ENCODE measurements around the gene TCN1.

The TCN1 gene

DNA sequence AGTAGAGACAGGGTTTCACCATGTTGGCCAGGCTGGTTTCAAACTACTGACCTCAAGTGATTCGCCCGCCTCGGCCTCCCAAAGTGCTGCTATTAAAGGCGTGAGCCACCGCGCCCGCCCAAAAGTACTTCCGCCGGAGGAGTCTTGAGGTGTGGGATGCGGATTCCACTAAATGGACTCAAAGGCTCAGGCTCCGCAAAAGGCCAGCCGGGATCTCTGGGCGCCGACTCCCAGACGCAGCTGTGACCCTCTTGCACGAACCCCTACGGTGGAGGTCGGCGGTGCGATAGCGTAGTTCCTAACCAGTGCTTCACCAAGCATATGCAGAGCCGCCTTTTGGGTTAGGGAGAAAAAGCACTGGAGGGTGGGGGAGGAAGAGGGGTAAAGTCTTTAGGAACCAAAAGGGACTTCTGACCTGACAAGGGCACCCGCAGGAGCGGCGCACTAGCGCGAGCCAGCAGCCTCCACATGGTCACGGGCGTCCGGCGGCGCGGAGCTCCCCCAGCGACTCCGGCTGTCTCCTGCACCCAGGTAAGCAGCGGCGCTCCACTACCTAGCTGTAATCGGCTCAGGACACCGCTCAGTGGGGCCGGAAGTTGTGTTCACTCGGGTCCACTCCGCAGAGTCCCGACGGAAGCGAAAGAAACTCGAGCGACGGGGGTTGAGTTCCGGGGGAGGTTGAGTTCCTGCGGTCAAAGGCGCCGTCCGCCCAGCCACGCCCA, 55.9 kb downstream of the TCN1 start, which contains the start of gene MRPL16:
Gene MRPL16 (minus strand): TSS at position 590 of the 722 bp plus-strand sequence. CDS start 120 bp downstream, at position 470.
- Histone ChIP-seq H3K9ac (ENCODE audit: low read depth, low read length) (peak within 1 kb of the TSS; percentile 92), H3K79me2 (ENCODE audit: insufficient read depth, low read length) (peaks cover 27% of the 10 kb centered on the region), H3K36me3 (ENCODE audit: insufficient read depth, low read length) (peaks cover 41% of the 10 kb centered on the region), H3K9me3 (ENCODE audit: insufficient read depth, low read length, severe bottlenecking) (peaks cover 2% of the 10 kb centered on the region), H3K4me1 (ENCODE audit: insufficient read depth, low read length) (peaks cover 41% of the 10 kb centered on the region), H3K27me3 (ENCODE audit: insufficient read depth, low read length, poor library complexity) (no peaks in the 10 kb centered on the region), H3K4me2 (ENCODE audit: insufficient read depth, low read length) (peak within 1 kb of the TSS; percentile 95), H2AFZ (ENCODE audit: low read depth, low read length) (peak within 1 kb of the TSS; percentile 92), H3K4me3 (ENCODE audit: low read depth in 1 of 2, low read length in 2 of 2) (peak within 1 kb of the TSS; percentile 75 to 94), H4K20me1 (ENCODE audit: insufficient read depth, low read length) (no peaks in the 10 kb centered on the region), H3K27ac (ENCODE audit: low read length) (peak within 1 kb of the TSS; percentile 81)
- peak; percentile 89 for DNase-seq
- TF ChIP-seq EZH2 (IDR thresholded peaks at IDR 0.05; ENCODE audit: borderline replicate concordance, low read depth, low read length, severe bottlenecking), result no peak
- TF ChIP-seq, protein P1, sequence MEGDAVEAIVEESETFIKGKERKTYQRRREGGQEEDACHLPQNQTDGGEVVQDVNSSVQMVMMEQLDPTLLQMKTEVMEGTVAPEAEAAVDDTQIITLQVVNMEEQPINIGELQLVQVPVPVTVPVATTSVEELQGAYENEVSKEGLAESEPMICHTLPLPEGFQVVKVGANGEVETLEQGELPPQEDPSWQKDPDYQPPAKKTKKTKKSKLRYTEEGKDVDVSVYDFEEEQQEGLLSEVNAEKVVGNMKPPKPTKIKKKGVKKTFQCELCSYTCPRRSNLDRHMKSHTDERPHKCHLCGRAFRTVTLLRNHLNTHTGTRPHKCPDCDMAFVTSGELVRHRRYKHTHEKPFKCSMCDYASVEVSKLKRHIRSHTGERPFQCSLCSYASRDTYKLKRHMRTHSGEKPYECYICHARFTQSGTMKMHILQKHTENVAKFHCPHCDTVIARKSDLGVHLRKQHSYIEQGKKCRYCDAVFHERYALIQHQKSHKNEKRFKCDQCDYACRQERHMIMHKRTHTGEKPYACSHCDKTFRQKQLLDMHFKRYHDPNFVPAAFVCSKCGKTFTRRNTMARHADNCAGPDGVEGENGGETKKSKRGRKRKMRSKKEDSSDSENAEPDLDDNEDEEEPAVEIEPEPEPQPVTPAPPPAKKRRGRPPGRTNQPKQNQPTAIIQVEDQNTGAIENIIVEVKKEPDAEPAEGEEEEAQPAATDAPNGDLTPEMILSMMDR (IDR thresholded peaks at IDR 0.05; ENCODE audit: borderline replicate concordance, extremely low read depth, low read length, poor library complexity, severe bottlenecking), result peak; percentile 27
- peak; percentile 95 for ATAC-seq (ENCODE audit: insufficient read depth, low read depth)

DNA sequence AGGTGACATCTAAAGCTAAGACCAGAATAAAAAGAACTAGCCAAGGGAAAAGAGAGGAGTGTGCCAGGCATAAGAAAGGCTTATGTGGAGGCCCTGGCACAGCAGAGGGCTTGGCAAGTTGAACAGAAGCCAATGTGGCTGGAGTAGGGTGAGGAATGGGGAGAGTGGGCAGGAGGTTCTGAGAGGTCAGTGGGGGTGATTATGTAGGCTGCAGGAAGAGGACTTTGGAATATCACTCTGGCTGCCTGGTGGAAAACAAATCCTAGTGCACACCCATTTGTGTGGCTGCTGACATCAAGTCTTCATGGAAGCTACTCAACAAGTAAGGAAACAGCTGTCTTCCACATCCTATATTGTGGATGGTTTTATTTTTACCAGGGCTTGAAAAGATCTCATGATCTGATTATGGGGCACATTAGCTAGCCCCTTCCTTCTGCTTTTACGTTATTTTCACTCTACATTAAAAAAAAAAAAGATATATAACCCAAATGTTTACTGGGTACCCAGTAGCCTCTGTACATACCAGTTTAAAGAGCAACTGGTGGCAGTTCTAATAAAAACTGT, 59.2 kb downstream of the TCN1 start:
- no peak for TF ChIP-seq EZH2 (IDR thresholded peaks at IDR 0.05; ENCODE audit: borderline replicate concordance, low read depth, low read length, severe bottlenecking)
- TF ChIP-seq, protein P1 (IDR thresholded peaks at IDR 0.05; ENCODE audit: borderline replicate concordance, extremely low read depth, low read length, poor library complexity, severe bottlenecking), result no peak
- Histone ChIP-seq H3K9me3 (ENCODE audit: insufficient read depth, low read length, severe bottlenecking) (no peaks in the 10 kb centered on the region), H3K36me3 (ENCODE audit: insufficient read depth, low read length) (peaks cover 41% of the 10 kb centered on the region), H4K20me1 (ENCODE audit: insufficient read depth, low read length) (no peaks in the 10 kb centered on the region), H3K27me3 (ENCODE audit: insufficient read depth, low read length, poor library complexity) (no peaks in the 10 kb centered on the region), H3K4me2 (ENCODE audit: insufficient read depth, low read length) (no peak overlapping the region), H3K4me3 (ENCODE audit: low read depth in 1 of 2, low read length in 2 of 2) (no peak overlapping the region), H3K9ac (ENCODE audit: low read depth, low read length) (no peak overlapping the region), H3K27ac (ENCODE audit: low read length) (no peak overlapping the region), H3K79me2 (ENCODE audit: insufficient read depth, low read length) (peaks cover 27% of the 10 kb centered on the region), H3K4me1 (ENCODE audit: insufficient read depth, low read length) (peaks cover 22% of the 10 kb centered on the region), H2AFZ (ENCODE audit: low read depth, low read length) (no peak overlapping the region)
- no peak for DNase-seq
- no peak for ATAC-seq (ENCODE audit: insufficient read depth, low read depth)

DNA sequence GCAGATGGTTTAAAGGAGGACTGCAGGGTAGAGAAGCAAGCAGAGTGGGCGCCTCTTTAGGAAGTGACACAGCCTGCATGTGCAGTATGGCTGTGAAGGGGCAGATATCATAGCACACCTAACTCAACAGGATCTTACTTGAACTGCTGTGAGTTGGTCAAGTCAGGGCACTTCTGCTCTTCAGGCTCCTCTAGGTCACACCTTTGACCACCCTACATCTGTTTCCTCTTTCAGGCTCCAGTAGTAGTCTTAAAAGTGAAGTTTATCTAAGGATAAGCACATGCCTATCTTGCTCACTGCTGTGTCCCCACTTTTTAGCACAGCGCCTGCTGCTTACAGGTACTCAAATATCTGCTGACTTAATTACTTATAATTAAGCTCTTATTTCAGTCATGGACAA, 62.2 kb downstream of the TCN1 start:
- ATAC-seq (ENCODE audit: insufficient read depth, low read depth) (0 out of 3 replicates have a peak, but pooled peaks have one; percentile 14), DNase-seq (no peak)
- TF ChIP-seq, protein P1 (IDR thresholded peaks at IDR 0.05; ENCODE audit: borderline replicate concordance, extremely low read depth, low read length, poor library complexity, severe bottlenecking), result no peak
- TF ChIP-seq EZH2 (IDR thresholded peaks at IDR 0.05; ENCODE audit: borderline replicate concordance, low read depth, low read length, severe bottlenecking), result no peak
- no peak overlapping the region for H3K4me3 ChIP-seq (ENCODE audit: low read depth in 1 of 2, low read length in 2 of 2)
- peaks cover 6% of the 10 kb centered on the region for H3K4me1 ChIP-seq (ENCODE audit: insufficient read depth, low read length)
- peaks cover 5% of the 10 kb centered on the region; the same call in 1 of the 2 replicates for H3K79me2 ChIP-seq (ENCODE audit: insufficient read depth, low read length)
- no peak overlapping the region for H2AFZ ChIP-seq (ENCODE audit: low read depth, low read length)
- no peaks in the 10 kb centered on the region for H3K9me3 ChIP-seq (ENCODE audit: insufficient read depth, low read length, severe bottlenecking)
- H4K20me1 ChIP-seq (ENCODE audit: insufficient read depth, low read length), result no peaks in the 10 kb centered on the region
- no peak overlapping the region for H3K4me2 ChIP-seq (ENCODE audit: insufficient read depth, low read length)
- H3K36me3 ChIP-seq (ENCODE audit: insufficient read depth, low read length), result peaks cover 37% of the 10 kb centered on the region
- no peak overlapping the region for H3K9ac ChIP-seq (ENCODE audit: low read depth, low read length)
- no peaks in the 10 kb centered on the region for H3K27me3 ChIP-seq (ENCODE audit: insufficient read depth, low read length, poor library complexity)
- no peak overlapping the region for H3K27ac ChIP-seq (ENCODE audit: low read length)

All from DND-41 (cell line).